Left ventricle myocardium inferior (tissue), 1 donor: ENCODE measurements around the gene HILPDA. TPM values are rescaled to one million over a fixed set of nuclear protein-coding genes. Genes with fewer than 3 reads are reported as not detected.

Experiments used
- DNase-seq: peaks from one replicate; pipeline ENCODE4 v3.0.0-alpha.2; 2020
- H3K27ac ChIP-seq: fragments of 200-600 bp; replicated peaks from 2 replicates; pipeline ENCODE4 v1.8.0; 2021
- H3K27me3 ChIP-seq: fragments of 200-600 bp; 2 replicates; pipeline ENCODE4 v1.8.0; 2021; ENCODE audit warnings: low read depth
- H3K36me3 ChIP-seq: fragments of 200-600 bp; 2 replicates; pipeline ENCODE4 v1.8.0; 2021
- H3K4me1 ChIP-seq: fragments of 200-600 bp; 2 replicates; pipeline ENCODE4 v1.8.0; 2021
- H3K4me3 ChIP-seq: fragments of 200-600 bp; 2 replicates; pipeline ENCODE4 v1.8.0; 2021; ENCODE audit warnings: mild to moderate bottlenecking, moderate library complexity
- H3K9me3 ChIP-seq: fragments of 200-600 bp; replicated peaks from 2 replicates; pipeline ENCODE4 v1.8.0; 2021
- CTCF ChIP-seq: fragments of 200-600 bp; IDR thresholded peaks from 2 replicates; pipeline ENCODE4 v1.8.0; 2021; ENCODE audit warnings: antibody characterized with exemption, mild to moderate bottlenecking, borderline replicate concordance
- intact Hi-C: fragments of 100-400 bp; cut with micrococcal nuclease; formaldehyde crosslinking; loops from one replicate; pipeline ENCODE4 v1.11.0; 2022
- total RNA-seq: library from RNA; stranded (reverse); fragmentation: NEBNext Ultra II Directional; extraction: Animal tissue kit (Norgen Biotek cat#: 25700); gene quantifications from one replicate; pipeline ENCODE4 v1.2.1, GENCODE V29; 2021
- donor health status: DM: no; HTN: yes; CAD: no; lungs with severe emphysema.

The HILPDA gene
- total RNA-seq, 1 donor from 2014 or later, result 7.9 TPM

GRCh38 chr7:128424686-128425275, 30.9 kb upstream of the HILPDA start:
- H3K36me3 ChIP-seq, result no peaks in the 10 kb centered on the region
- H3K9me3 ChIP-seq, result no peaks in the 10 kb centered on the region

GRCh38 chr7:128425850-128426249, 29.8 kb upstream of the HILPDA start:
- H3K4me1 ChIP-seq, result peaks cover 16% of the 10 kb centered on the region
- H3K36me3 ChIP-seq, result no peaks in the 10 kb centered on the region
- H3K27ac ChIP-seq, result no peak overlapping the region
- intact Hi-C loops, result loop anchor here (5.0 kb wide), 1 partner anchor 36 kb away; no protein-coding TSS in a partner anchor
- DNase-seq, result peak; percentile 60
- H3K9me3 ChIP-seq, result no peaks in the 10 kb centered on the region
- H3K27me3 ChIP-seq, result no peaks in the 10 kb centered on the region
- H3K4me3 ChIP-seq, result no peak overlapping the region
- peak; percentile 95 for TF ChIP-seq CTCF

More at GRCh38 chr7:128424686-128425275, 30.9 kb upstream of the HILPDA start:
- Histone ChIP-seq H3K4me1 (peaks cover 16% of the 10 kb centered on the region), H3K27ac (no peak overlapping the region), H3K4me3 (no peak overlapping the region), H3K27me3 (no peaks in the 10 kb centered on the region)
- TF ChIP-seq CTCF, result no peak
- intact Hi-C loops, result loop anchor here (5.0 kb wide), 1 partner anchor 38 kb away; no protein-coding TSS in a partner anchor
- DNase-seq, result no peak

GRCh38 chr7:128427289-128427891, 28.3 kb upstream of the HILPDA start:
- intact Hi-C loops, result loop anchor here (5.0 kb wide), 1 partner anchor 35 kb away; no protein-coding TSS in a partner anchor
- Histone ChIP-seq H3K36me3 (no peaks in the 10 kb centered on the region), H3K4me3 (no peak overlapping the region), H3K4me1 (peaks cover 16% of the 10 kb centered on the region), H3K27me3 (no peaks in the 10 kb centered on the region), H3K9me3 (no peaks in the 10 kb centered on the region), H3K27ac (no peak overlapping the region)
- peak; percentile 89 for TF ChIP-seq CTCF
- DNase-seq, result no peak

- Histone ChIP-seq H3K4me1 (peaks cover 2% of the 10 kb centered on the region), H3K9me3 (no peaks in the 10 kb centered on the region), H3K27ac (no peak overlapping the region), H3K4me3 (no peak overlapping the region), H3K27me3 (no peaks in the 10 kb centered on the region), H3K36me3 (no peaks in the 10 kb centered on the region)
- no peak for DNase-seq
- peak; percentile 15 for TF ChIP-seq CTCF
- intact Hi-C loops, result no loop called here
These were observed 25.5 kb upstream of the HILPDA start for GRCh38 chr7:128430207-128430606.

- no peak overlapping the region for H3K4me3 ChIP-seq
- H3K27ac ChIP-seq, result no peak overlapping the region
- H3K9me3 ChIP-seq, result no peaks in the 10 kb centered on the region
- no peaks in the 10 kb centered on the region for H3K27me3 ChIP-seq
- no peak for TF ChIP-seq CTCF
- intact Hi-C loops, result no loop called here
- DNase-seq, result no peak
- H3K36me3 ChIP-seq, result no peaks in the 10 kb centered on the region
- peaks cover 2% of the 10 kb centered on the region for H3K4me1 ChIP-seq
These were observed 24.5 kb upstream of the HILPDA start for GRCh38 chr7:128431221-128431620.
